Stomach (tissue), 9 donors: Measurements from ENCODE around the gene LCE5A. TPM values are rescaled to one million over a fixed set of nuclear protein-coding genes. Genes with fewer than 3 reads are reported as not detected.

ENCODE experiments used
- DNase-seq, 2 donors: peaks; one replicate each; pipeline versions ENCODE4 v3.0.0 to v3.0.0-alpha.2; 2013 to 2019
- H3K27ac ChIP-seq, 5 donors: fragments of 200-600 bp in 4 of 5; sonication (generic) in 4 of 5; one replicate each; pipeline ENCODE4 v1.5.1; 2013 to 2019; ENCODE audit warnings: mild to moderate bottlenecking in 1 of 5, moderate library complexity in 1 of 5
- H3K27me3 ChIP-seq, 3 donors: fragments of 200-600 bp; sonication (generic); one replicate each; pipeline ENCODE4 v1.5.1; 2017 to 2019; ENCODE audit warnings: mixed run types in 1 of 3
- H3K36me3 ChIP-seq, 4 donors: fragments of 200-600 bp; sonication (generic); 1 replicate in 3 of 4; 2 replicates in 1 of 4; pipeline ENCODE4 v1.5.1; 2016 to 2019
- H3K4me1 ChIP-seq, 4 donors: fragments of 200-600 bp; sonication (generic); one replicate each; pipeline ENCODE4 v1.5.1; 2016 to 2019
- H3K4me3 ChIP-seq, 4 donors: fragments of 200-600 bp; sonication (generic) in 3 of 4; one replicate each; pipeline ENCODE4 v1.5.1; 2016 to 2019; ENCODE audit warnings: mild to moderate bottlenecking in 1 of 4
- H3K9me3 ChIP-seq, 4 donors: fragments of 200-600 bp; sonication (generic); one replicate each; pipeline ENCODE4 v1.5.1; 2016 to 2019
- EP300 ChIP-seq: sonication (generic); formaldehyde crosslinking; IDR thresholded peaks from one replicate; pipeline ENCODE4 v1.6.1; 2017; ENCODE audit warnings: antibody characterized with exemption
- POLR2A ChIP-seq, 4 donors: fragments of 450-650 bp; IDR thresholded peaks; one replicate each; pipeline ENCODE4 v1.6.1; 2016; ENCODE audit warnings: antibody characterized with exemption in 4 of 4, control low read depth in 2 of 4, mild to moderate bottlenecking in 1 of 4, moderate library complexity in 1 of 4
- POLR2AphosphoS5 ChIP-seq, 3 donors: sonication (generic); formaldehyde crosslinking; IDR thresholded peaks; one replicate each; pipeline ENCODE4 v1.6.1; 2016; ENCODE audit warnings: antibody characterized with exemption in 3 of 3
- WGBS, 5 donors: extraction: QIAGEN DNeasy Blood & Tissue Kit in 3 of 5; methylation state at CpG; one replicate each; pipeline versions ENCODE4 v1.1.5 to v1.1.7; 2013 to 2018; 5-methylcytosine and 5-hydroxymethylcytosine counted together
- intact Hi-C: fragments of 100-400 bp; cut with DNase I; formaldehyde crosslinking; loops from one replicate; pipeline ENCODE4 v1.15.1; 2023; ENCODE audit warnings: low total_unique reads
- polyA plus RNA-seq, 3 donors: library from polyadenylated mRNA; stranded (reverse); fragments of 200-250 nt; gene quantifications; one replicate each; pipeline ENCODE4 v1.2.3, GENCODE V29; 2013
- total RNA-seq, 5 donors: library from RNA; depleted of rRNA; stranded (reverse); fragments of >200 nt; gene quantifications; one replicate each; pipeline versions ENCODE4 v1.1.0 to v1.2.3, GENCODE V29; 2014 to 2016
- TF ChIP-seq, protein P1 (sequence below), 7 experiments: fragments of 450-650 bp in 4 of 7; fragments of 200-600 bp in 3 of 7; sonication (generic) in 3 of 7; IDR thresholded peaks; one replicate each; pipeline ENCODE4 v1.5.1; 2016 to 2019; ENCODE audit warnings: antibody characterized with exemption in 7 of 7, control low read depth in 2 of 7, mild to moderate bottlenecking in 1 of 7
- donor health status: healthy with polysubstance abuse.
- donor health status: Bipolar disorder and iron deficiency.
- donor health status: healthy.

The LCE5A gene
- total and polyA plus RNA-seq, 8 donors = not detected

GRCh38 chr1:152535774-152536173 lies 25.2 kb downstream of the LCE5A start:
- no peak for TF ChIP-seq POLR2A (IDR thresholded peaks at IDR 0.05)
- TF ChIP-seq POLR2AphosphoS5 (IDR thresholded peaks at IDR 0.05) = no peak
- TF ChIP-seq, protein P1, sequence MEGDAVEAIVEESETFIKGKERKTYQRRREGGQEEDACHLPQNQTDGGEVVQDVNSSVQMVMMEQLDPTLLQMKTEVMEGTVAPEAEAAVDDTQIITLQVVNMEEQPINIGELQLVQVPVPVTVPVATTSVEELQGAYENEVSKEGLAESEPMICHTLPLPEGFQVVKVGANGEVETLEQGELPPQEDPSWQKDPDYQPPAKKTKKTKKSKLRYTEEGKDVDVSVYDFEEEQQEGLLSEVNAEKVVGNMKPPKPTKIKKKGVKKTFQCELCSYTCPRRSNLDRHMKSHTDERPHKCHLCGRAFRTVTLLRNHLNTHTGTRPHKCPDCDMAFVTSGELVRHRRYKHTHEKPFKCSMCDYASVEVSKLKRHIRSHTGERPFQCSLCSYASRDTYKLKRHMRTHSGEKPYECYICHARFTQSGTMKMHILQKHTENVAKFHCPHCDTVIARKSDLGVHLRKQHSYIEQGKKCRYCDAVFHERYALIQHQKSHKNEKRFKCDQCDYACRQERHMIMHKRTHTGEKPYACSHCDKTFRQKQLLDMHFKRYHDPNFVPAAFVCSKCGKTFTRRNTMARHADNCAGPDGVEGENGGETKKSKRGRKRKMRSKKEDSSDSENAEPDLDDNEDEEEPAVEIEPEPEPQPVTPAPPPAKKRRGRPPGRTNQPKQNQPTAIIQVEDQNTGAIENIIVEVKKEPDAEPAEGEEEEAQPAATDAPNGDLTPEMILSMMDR (IDR thresholded peaks at IDR 0.05) = no peak
- no peak for TF ChIP-seq EP300
- Histone ChIP-seq H3K36me3 (no peaks in the 10 kb centered on the region), H3K4me3 (no peak overlapping the region), H3K9me3 (peaks cover 0 to 8% (median 7%) of the 10 kb centered on the region in 4 donors), H3K27ac (no peak overlapping the region), H3K4me1 (no peaks in the 10 kb centered on the region), H3K27me3 (peaks cover 0 to 4% (median 0%) of the 10 kb centered on the region in 3 donors)
- no peak for DNase-seq
- intact Hi-C loops = no loop called here
- WGBS, 5 donors = 75 to 81% (median 78%) methylated on average over 3 of the region's 3 CpGs

GRCh38 chr1:152537496-152537895 lies 26.9 kb downstream of the LCE5A start:
- peaks cover 0 to 4% (median 0%) of the 10 kb centered on the region in 3 donors for H3K27me3 ChIP-seq
- intact Hi-C loops = no loop called here
- TF ChIP-seq POLR2A (IDR thresholded peaks at IDR 0.05) = no peak
- TF ChIP-seq, protein P1 (IDR thresholded peaks at IDR 0.05) = no peak
- TF ChIP-seq EP300 = no peak
- no peak for TF ChIP-seq POLR2AphosphoS5 (IDR thresholded peaks at IDR 0.05)

GRCh38 chr1:152539901-152540300 lies 29.3 kb downstream of the LCE5A start:
- WGBS, 5 donors = 53 to 62% (median 59%) methylated on average over 2 of the region's 2 CpGs

More at GRCh38 chr1:152537496-152537895, 26.9 kb downstream of the LCE5A start:
- no peak overlapping the region for H3K4me3 ChIP-seq
- DNase-seq = no peak
- H3K27ac ChIP-seq = no peak overlapping the region
- WGBS, 5 donors = 11 to 49% (median 32%) methylated on average over 4 of the region's 4 CpGs
- H3K36me3 ChIP-seq = no peaks in the 10 kb centered on the region
- no peaks in the 10 kb centered on the region for H3K4me1 ChIP-seq
- H3K9me3 ChIP-seq = no peaks in the 10 kb centered on the region

GRCh38 chr1:152543820-152544219 lies 33.2 kb downstream of the LCE5A start:
- no peak overlapping the region for H3K27ac ChIP-seq
- intact Hi-C loops = no loop called here
- peak in 1 of 2 donors; percentile 2 for DNase-seq
- H3K36me3 ChIP-seq = no peaks in the 10 kb centered on the region
- no peak overlapping the region for H3K4me3 ChIP-seq
- H3K4me1 ChIP-seq = no peaks in the 10 kb centered on the region
- H3K9me3 ChIP-seq = no peaks in the 10 kb centered on the region
- TF ChIP-seq, protein P1 (IDR thresholded peaks at IDR 0.05) = no peak
- no peak for TF ChIP-seq POLR2AphosphoS5 (IDR thresholded peaks at IDR 0.05)
- 31 to 35% (median 34%) methylated on average over 4 of the region's 4 CpGs for WGBS, 5 donors
- H3K27me3 ChIP-seq = peaks cover 0 to 8% (median 0%) of the 10 kb centered on the region in 3 donors

More at GRCh38 chr1:152539901-152540300, 29.3 kb downstream of the LCE5A start:
- TF ChIP-seq POLR2AphosphoS5 (IDR thresholded peaks at IDR 0.05) (no peak), POLR2A (IDR thresholded peaks at IDR 0.05) (no peak), EP300 (no peak)
- TF ChIP-seq, protein P1 (IDR thresholded peaks at IDR 0.05) = no peak
- intact Hi-C loops = no loop called here
- no peaks in the 10 kb centered on the region for H3K4me1 ChIP-seq
- H3K9me3 ChIP-seq = no peaks in the 10 kb centered on the region
- no peak overlapping the region for H3K4me3 ChIP-seq
- peaks cover 0 to 9% (median 0%) of the 10 kb centered on the region in 3 donors for H3K27me3 ChIP-seq
- H3K36me3 ChIP-seq = no peaks in the 10 kb centered on the region
- H3K27ac ChIP-seq = no peak overlapping the region
- DNase-seq = no peak
